GM19023 (cell line): Measurements from ENCODE around the gene ANKAR.
"Not testable (repeated sequence)": the region's sequence is repeated elsewhere in the genome, so short reads cannot be mapped to it uniquely, and the experiment has no call there.

Experiments used
- ATAC-seq: cut with Tn5 transposase; IDR thresholded peaks from one replicate; pipeline ENCODE4 v1.9.1; 2021; ENCODE audit warnings: mild to moderate bottlenecking, moderate library complexity; ENCODE audit not compliant: unreplicated experiment

The ANKAR gene, protein sequence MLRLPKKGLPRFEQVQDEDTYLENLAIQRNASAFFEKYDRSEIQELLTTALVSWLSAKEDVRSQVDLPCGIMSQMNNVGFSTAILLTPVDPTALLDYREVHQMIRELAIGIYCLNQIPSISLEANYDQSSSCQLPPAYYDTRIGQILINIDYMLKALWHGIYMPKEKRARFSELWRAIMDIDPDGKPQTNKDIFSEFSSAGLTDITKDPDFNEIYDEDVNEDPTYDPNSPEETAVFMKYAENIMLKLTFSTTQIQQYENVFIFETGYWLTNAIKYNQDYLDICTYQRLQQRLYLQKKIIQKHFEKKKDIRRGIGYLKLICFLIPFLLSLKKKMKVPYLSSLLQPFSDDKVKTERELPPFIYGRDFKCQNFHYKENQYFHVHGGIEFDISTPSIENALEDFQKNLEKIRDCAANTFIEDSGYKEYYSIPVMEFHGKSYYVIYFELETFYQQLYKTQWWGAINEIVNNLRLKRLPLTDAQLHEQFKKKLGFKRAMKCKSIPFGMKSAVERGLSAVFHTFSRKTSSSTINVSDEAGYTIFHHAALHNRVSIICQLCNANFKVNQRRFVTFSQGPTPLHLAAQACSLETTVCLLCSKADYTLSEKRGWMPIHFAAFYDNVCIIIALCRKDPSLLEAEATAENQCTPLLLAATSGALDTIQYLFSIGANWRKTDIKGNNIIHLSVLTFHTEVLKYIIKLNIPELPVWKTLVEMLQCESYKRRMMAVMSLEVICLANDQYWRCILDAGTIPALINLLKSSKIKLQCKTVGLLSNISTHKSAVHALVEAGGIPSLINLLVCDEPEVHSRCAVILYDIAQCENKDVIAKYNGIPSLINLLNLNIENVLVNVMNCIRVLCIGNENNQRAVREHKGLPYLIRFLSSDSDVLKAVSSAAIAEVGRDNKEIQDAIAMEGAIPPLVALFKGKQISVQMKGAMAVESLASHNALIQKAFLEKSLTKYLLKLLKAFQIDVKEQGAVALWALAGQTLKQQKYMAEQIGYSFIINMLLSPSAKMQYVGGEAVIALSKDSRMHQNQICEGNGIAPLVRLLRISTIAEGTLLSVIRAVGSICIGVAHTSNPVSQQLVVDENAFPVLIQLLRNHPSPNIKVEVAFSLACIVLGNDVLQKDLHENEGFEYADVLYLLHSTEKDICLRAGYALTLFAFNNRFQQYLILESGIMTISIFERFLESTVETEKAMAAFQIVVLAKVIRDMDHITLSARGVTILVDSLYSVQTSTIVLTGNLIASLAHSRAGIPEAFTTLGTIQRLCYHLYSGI (N-terminal part only)

GRCh38 chr2:189674374-189675112 is at the start of gene ANKAR:
TSS of gene ANKAR (plus strand) at chr2:189674670. CDS start at chr2:189676491, 1,821 bp downstream.
- ATAC-seq, result peak; percentile 95

DNA sequence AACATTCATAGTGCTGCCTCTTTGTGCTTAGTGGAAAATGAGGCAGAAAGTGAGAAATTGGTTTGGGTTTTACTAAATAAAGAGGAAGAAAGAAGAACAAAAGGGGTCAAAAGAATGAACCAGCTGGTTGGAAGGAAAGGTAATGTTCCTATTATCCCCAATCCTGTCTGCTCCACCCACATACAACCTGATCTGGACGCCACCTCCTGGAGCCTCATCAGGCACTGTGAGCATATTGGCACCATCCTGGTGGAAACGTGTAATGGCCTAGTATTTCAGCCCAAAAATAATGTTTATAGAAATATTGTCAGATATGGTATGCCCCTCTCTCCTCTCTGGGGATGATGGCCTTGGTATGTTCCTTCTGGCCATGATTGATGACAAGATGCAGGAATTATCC is 48.8 kb upstream of the ANKAR start:
- no peak for ATAC-seq

- ATAC-seq, result no peak
These were observed 46.7 kb upstream of the ANKAR start for GRCh38 chr2:189627789-189628188.

GRCh38 chr2:189628817-189629530 is 45.5 kb upstream of the ANKAR start:
- no peak for ATAC-seq

GRCh38 chr2:189629531-189630453 is 44.7 kb upstream of the ANKAR start:
- no peak for ATAC-seq

DNA sequence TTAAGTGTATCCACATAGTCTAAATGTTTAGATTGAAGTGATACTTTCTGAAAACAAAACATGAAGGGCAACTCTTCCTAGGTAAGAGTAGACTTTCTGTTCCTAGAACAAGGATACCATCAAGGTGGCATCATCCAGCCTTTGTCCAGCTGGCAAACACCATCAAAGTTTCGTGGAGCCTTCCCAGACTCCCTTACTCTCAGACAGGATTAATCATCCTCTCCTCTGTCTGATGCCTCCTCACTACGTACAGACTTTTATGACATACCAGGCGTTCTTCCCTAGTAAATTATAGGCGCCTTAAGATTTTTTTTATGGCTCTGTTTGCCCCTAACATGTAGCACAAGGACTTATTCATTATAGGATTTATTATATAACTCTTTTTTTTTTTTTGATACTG is 42.6 kb upstream of the ANKAR start:
- no peak for ATAC-seq

- no peak for ATAC-seq
These were observed 41.1 kb upstream of the ANKAR start for GRCh38 chr2:189633392-189633811.

- ATAC-seq, result no peak
These were observed 39.1 kb upstream of the ANKAR start for GRCh38 chr2:189635353-189635752.

- no peak for ATAC-seq
These were observed 36.0 kb upstream of the ANKAR start for GRCh38 chr2:189638301-189639006.

DNA sequence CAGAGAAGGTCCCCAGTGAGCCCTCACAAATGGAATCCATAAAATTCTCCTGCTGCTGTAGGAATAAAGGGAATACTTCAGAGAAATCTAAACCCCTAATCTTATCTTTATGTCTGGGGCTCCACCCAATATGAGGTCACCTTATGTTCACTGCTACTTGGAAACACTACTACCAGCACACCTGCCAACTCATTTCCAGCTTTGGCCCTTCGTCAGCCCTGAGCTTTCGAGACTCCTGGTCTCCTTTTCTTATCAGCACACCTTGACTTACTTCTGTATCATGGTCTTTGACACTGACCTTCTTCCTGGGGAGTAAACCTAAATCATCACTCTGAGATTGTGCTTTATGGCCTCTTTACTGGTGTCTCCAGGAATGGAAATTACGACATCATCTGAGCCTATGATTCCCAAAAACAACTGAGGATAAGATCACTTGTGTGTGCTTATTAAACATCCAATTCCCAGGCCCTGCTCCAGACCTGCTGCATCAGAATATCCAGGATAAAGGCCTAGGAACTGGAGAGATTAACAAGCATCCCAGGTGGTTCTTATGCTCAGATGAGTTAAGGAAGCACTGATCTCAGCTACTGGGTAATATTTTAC is 35.4 kb upstream of the ANKAR start:
- no peak for ATAC-seq

DNA sequence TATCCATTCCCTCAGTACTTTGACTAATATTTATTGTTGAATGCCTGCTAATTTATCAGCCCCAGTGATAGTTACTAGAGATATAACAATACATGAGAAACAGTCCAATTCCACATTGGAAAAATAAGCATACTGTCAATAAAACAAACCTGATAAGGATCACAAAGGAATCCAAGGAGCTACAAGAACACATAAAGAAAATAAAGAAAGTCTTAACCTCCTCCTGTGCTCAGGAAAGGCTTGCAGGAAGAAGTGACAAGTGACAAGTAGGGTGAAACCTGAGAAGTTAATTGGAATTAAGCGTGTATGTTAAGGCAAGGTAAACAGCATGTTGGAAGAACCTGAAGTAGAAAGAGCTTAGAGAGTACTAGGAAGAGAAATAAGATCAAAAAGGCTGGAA is 33.5 kb upstream of the ANKAR start:
- ATAC-seq, result no peak

DNA sequence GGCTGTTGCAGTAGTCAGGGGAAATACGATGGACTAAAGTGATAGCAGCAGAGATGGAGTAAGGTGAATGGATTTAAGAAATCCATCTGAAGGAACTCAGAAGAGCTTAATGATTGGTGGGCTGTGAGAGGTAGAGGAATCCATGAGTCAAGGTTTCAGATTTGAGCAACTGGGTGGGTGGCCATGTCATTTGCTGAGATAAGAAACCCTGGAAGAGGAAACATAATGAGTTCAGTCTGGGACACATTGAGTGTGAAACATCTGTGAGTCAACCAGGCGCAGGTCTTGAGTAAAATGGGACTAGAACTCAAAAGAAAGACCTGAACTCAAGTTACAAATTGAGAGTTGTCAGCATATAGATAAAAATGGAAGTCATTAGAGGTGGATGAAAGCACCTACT is 32.9 kb upstream of the ANKAR start:
- ATAC-seq, result no peak

GRCh38 chr2:189646521-189646920 is 27.9 kb upstream of the ANKAR start:
- ATAC-seq, result no peak

- no peak for ATAC-seq
These were observed 25.5 kb upstream of the ANKAR start for GRCh38 chr2:189648846-189649509.

DNA sequence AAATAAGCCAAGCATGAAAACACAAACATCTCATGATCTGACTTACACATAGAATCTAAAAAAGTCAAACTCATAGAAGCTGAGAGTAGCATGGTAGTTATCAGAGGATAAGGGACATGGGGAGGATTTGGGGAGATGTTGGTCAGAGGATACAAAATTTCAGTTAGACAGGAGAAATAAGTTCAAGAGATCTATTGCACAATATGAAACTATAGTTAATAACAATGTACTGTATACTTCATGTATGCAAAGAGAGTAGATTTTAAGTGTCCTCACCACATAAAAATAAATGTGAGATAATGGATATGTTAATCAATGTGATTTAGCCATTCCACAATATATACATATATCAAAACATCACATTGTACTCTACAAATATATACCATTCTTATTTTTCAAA is 23.2 kb upstream of the ANKAR start:
- ATAC-seq, result no peak

- ATAC-seq, result not testable (repeated sequence)
These were observed 21.0 kb upstream of the ANKAR start for GRCh38 chr2:189653464-189653863.

DNA sequence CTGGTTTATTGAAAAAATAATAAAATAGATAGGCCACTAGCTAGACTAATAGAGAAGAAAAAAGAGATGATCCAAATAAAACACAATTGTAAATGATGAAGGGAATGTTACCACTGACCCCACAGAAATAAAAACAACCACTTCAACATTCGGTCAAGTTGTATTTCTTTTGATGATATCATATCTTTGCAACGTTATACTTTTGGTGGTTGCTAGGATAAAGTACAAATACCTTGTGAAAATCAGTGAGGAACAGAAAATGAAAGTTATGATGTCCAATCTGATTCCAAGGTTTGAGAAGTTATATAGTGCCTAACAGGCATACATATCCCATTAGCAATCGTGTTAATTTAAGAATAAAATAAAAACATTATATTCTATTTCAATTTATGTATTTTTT is 19.8 kb upstream of the ANKAR start:
- no peak for ATAC-seq
